GM19438 (cell line): ENCODE measurements around the gene OR2H1.

ENCODE experiments used
- ATAC-seq: cut with Tn5 transposase; IDR thresholded peaks from one replicate; pipeline ENCODE4 v1.9.1; 2021; ENCODE audit warnings: low read depth; ENCODE audit not compliant: unreplicated experiment

OR2H1 gene

GRCh38 chr6:29479560-29479959 is 22.6 kb downstream of the OR2H1 start:
- no peak for ATAC-seq

GRCh38 chr6:29483186-29483585 is 26.2 kb downstream of the OR2H1 start:
- ATAC-seq, result no peak

DNA sequence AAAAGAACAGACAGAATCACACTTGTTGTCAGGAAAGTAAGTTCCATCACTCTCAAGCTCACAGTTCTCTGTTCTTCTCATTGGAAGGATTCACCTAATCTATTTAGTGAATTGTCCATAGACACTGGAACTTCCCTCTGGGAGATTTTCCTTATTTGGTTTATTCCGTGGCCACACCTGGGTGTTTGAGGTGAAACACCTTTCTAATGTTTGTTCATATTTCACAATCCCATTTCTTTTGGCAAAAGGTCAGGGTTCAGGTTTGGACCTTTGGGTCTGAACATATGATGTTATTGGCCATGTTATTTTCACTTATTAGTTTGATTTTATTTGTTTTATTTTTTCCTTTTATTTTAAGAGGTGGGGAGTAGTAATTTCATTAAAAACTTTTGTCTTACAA is 26.8 kb downstream of the OR2H1 start:
- no peak for ATAC-seq

GRCh38 chr6:29486577-29486976 is 29.6 kb downstream of the OR2H1 start:
- no peak for ATAC-seq

DNA sequence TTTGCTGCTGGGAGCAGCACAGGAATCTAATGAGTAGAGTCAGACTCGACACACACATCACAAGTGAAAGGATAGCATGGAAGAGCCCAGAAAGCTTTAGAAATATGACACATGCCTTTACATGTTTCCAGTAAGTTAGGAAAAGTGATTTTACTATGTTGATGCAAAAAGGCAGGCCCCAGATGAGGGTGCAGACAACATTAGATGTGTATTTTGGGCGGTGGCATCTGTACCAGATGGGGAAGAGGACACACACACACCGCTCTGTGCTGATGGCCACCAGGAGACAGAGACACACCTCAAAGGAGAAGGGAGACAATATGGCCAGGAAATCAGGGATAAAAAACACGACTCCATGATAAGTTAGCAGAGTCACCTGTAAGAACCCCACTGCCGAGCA is 30.2 kb downstream of the OR2H1 start:
- ATAC-seq, result no peak

DNA sequence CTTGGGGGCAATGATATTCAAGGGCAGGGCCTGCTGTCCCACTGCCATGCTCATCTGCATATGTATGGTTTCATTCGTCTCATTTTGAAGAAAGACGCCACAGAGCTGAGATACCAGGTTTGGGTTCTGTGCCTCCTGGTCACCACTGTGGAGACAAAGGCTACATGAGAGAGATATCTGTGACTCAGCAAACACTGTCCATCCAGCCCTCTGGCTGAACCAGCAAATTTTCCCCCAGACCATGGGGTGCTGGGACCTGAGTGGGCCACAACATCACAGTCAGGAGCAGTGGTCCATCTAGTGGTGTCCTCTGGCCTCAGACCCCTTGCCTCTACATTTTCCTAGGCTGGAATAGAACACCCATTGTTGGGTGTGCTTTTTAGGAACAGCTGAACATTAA is 30.7 kb downstream of the OR2H1 start, which contains the start of gene MAS1L:
Gene MAS1L, minus strand, starts transcription at position 297 of the 400 bp plus-strand sequence. Its CDS starts 54 bp downstream, at position 243.
- ATAC-seq, result no peak

- ATAC-seq, result no peak
These were observed 31.9 kb downstream of the OR2H1 start for GRCh38 chr6:29488874-29489273.

DNA sequence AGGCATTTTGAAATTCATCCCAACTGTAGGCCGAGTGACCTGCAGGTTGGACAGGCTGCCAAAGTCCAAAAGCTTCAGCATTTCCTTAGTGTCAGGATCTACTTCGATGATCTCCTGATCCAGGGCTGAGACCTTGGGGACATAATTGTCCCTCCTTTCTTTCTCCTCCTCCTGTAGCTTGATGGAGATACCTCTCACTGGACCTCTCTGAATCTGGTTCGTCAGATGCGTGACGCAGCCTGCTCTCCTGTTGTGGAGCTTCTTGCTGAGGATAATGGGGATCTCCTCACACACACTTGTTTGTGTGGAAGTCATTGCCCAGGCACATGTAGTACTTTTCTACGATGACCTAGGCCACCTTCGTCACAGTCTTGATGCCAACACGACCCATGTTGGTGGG is 32.3 kb downstream of the OR2H1 start:
- no peak for ATAC-seq

GRCh38 chr6:29490055-29490454 is 33.1 kb downstream of the OR2H1 start:
- ATAC-seq, result no peak

DNA sequence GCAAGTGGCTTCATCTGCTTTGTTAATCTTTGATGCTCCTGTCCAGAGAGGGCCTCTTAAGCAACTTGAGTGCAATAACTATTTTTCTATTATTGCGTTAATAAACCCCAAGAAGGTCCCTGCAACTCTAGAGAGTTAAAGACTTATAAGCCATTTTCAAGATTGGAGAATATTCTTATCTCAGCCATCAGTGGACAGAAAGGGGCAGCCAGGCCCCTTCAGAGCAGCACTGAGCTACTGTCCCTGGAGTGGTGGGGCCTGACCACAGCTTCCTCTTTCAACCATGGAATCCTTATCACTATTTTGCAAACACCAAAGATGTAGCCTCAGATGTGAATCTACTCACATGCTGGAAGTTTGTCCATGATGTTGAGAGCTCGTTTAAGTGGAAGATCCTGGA is 33.6 kb downstream of the OR2H1 start:
- ATAC-seq, result no peak

- ATAC-seq, result no peak
These were observed 34.6 kb downstream of the OR2H1 start for GRCh38 chr6:29491574-29491973.

DNA sequence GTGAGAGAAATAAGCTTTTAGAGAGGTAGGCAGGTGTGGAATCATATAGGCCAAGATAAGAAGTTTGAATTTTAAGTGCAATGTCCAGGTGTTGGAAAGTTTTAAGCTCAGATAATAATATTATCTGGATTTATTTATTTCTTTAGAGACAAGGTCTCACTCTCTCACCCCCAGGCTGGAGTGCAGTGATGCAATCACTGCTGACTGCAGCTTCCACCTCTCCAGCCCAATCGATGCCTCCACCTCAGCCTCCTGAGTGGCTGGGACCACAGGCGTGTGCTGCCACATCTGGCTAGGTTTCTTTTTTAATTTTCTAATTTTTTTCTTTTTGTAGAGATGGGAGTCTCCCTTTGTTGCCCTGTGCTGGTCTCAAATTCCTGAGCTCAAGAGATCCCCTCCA is 36.3 kb downstream of the OR2H1 start:
- no peak for ATAC-seq

GRCh38 chr6:29494131-29494530 is 37.2 kb downstream of the OR2H1 start:
- no peak for ATAC-seq

DNA sequence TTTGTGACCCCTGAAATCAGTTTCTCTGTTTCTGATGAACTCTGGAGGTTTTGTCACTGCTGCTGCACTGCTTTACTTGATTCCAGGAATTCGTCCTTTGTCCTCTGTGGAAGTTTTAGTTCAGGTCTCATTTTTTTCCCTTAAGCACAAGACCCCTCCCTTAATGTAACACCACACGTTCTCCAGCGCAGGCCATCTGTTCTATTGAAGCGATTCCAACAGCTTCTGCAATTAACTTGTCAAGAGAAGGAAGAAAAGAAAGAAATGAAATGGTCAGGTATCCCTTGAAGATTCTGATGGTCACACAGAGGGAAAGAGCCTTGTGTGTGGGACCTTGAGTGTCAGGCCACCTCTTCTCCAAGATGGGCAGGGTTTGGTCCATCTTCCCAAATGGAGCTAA is 38.6 kb downstream of the OR2H1 start:
- no peak for ATAC-seq

GRCh38 chr6:29496961-29497360 is 40.0 kb downstream of the OR2H1 start:
- ATAC-seq, result no peak

DNA sequence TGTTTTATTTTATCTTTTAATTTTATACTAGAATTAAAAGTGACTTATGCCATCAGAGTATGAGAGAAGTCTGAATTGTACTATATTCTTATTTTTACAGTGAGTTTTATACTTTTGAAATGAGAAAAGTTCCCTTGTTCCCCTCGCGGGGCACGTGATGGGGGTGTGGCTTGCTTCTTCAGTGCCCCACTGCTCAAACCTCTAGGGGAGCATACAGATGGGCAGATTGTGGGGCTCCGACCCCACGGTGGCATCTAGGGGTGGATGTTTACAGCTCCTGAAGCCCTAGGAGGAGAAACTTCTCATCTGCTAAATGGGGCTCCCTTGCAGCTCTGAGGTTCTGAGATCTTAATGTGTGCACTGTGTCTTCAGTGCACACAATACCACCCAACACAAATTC is 42.7 kb downstream of the OR2H1 start:
- no peak for ATAC-seq

DNA sequence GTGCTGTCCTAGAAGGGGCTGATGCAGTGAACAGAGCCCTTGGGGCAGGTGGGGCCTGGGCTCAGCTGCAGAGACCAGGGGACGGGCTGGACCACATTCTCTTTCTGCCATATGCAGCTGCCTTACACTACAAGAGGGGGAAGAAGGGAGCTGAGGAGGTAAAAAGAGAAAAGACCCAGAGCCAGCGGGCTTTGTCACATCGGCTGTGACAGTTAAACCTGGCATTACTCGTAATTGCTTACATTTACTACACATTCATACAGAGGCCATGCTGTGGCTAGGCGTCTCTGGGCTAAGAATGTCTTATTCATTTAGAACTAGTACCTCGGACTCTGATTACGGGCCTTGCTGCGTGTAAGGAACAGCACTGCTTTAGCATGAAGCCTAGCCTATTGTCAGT is 43.6 kb downstream of the OR2H1 start:
- ATAC-seq, result no peak

DNA sequence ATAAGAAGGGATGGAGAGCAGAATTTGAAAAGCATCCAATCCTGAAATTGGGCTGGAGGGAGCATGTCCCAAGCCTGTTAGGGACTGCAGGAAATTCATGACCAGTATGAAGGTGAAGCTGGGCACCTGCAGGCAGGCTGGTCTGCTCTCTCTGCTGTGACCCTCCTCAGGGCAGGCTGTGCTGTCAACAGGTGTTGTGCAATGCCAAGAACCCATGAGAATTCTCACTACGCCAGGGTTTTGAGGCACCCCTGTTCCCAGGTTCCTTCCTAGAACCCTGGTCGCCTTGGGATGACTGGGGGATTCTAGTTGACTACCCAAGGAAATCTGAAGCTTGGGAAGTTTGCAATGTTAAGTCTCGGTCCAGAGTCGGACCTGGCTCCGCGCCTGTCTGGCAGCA is 44.2 kb downstream of the OR2H1 start:
- no peak for ATAC-seq

DNA sequence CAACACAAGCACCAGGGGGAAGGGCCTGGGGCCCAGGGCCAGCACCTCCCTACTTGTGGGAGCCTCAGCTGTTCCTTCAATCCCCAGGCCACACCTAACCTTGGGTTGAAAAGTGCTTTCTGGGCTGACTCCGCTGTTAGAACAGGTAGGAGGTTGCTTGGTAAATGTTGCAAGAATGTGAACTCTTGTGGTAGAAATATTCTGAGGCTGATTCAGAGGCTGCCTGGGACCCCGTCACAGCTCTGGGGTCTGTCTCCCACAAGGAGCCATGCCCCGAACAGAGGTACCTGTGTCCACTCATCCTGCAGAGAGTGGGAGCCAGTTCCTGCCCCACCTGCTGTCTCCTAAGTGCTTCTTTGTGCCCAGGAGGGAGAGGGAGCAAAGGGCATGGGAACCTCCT is 45.2 kb downstream of the OR2H1 start:
- ATAC-seq, result no peak

DNA sequence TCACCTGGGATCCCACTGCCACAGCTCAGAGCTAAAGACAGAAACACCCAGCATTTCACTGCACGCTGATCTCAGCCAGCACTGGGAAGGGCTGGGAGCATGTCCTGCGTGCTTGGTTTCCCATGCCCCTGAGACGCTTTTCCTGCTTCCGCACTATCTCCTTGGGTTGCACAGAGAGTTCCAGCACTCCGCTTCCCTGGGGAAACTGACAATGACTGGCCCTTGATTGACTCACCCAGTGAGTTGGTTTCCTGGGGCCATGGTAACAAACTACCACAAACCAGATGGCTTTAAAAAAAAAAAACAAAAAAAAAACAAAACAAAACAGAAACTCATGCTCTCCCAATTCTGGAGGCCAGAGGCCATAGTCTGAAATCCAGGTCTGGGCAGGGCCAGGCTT is 45.6 kb downstream of the OR2H1 start:
- ATAC-seq, result no peak

GRCh38 chr6:29504961-29505360 is 48.0 kb downstream of the OR2H1 start:
- no peak for ATAC-seq

GRCh38 chr6:29505808-29506207 is 48.9 kb downstream of the OR2H1 start:
- ATAC-seq, result no peak

GRCh38 chr6:29506446-29507067 is 49.6 kb downstream of the OR2H1 start:
- no peak for ATAC-seq
